ENCODE measurements around the gene SYNGR2. TPM values are rescaled to one million over a fixed set of nuclear protein-coding genes. Genes with fewer than 3 reads are reported as not detected.

Gene SYNGR2
- total RNA-seq, 2 donors from 2014 or later = 256 to 395 TPM

DNA sequence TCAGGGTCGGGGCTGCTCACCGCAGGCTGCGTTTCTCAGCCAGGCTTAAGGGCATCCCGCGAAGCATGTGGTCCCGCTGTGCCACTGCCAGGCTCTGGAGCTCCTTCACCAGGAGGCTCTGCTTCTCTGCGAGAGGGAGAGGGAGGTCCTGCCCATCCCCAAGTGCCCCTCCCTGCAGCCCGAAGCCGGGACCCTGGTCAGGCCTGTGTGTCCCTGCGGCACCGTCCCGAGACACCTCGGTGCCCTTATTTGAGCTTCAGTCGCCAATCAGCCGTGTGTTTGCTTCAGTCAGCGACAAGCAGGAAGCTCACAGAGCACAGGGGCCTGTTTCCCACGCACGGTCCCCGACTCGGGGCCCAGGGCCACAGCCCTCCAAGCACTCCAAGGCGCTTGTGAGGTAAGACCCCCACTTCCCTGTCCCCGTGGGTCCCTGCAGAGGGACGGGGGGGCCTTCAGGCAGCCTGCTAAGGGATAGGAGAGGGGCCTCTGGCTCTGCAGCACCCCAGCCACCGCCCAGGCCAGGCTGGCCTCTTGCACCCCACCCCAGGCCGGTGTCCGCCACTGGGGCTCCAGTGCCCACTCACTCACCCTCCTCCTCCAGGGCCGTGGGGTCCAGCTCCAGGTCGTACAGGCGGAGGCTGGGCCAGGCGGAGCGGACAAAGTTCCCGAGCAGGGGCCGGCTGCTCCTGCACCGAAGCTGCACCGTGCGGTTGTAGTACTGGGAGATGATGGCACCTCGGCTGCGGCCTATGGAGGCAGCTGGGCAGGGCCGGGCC, 43.1 kb upstream of the SYNGR2 start:
- intact Hi-C loops (cut with DNase I) = loop anchor here (5.0 kb wide), 1 partner anchor 47 kb away; no protein-coding TSS in a partner anchor
- TF ChIP-seq, protein P1, sequence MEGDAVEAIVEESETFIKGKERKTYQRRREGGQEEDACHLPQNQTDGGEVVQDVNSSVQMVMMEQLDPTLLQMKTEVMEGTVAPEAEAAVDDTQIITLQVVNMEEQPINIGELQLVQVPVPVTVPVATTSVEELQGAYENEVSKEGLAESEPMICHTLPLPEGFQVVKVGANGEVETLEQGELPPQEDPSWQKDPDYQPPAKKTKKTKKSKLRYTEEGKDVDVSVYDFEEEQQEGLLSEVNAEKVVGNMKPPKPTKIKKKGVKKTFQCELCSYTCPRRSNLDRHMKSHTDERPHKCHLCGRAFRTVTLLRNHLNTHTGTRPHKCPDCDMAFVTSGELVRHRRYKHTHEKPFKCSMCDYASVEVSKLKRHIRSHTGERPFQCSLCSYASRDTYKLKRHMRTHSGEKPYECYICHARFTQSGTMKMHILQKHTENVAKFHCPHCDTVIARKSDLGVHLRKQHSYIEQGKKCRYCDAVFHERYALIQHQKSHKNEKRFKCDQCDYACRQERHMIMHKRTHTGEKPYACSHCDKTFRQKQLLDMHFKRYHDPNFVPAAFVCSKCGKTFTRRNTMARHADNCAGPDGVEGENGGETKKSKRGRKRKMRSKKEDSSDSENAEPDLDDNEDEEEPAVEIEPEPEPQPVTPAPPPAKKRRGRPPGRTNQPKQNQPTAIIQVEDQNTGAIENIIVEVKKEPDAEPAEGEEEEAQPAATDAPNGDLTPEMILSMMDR (IDR thresholded peaks at IDR 0.05) = no peak
- H3K4me1 ChIP-seq = peaks cover 15% of the 10 kb centered on the region
- H3K27ac ChIP-seq = peak overlapping the region; percentile 27
- no peaks in the 10 kb centered on the region for H3K27me3 ChIP-seq
- DNase-seq = no peak
- peaks cover 5% of the 10 kb centered on the region for H3K36me3 ChIP-seq
- peak overlapping the region; percentile 9 for H3K4me3 ChIP-seq
- H3K9me3 ChIP-seq = no peaks in the 10 kb centered on the region
- H3K9ac ChIP-seq (ENCODE audit: low read depth in 2 of 2, low read length in 2 of 2) = peak overlapping the region; percentile 41 to 63

DNA sequence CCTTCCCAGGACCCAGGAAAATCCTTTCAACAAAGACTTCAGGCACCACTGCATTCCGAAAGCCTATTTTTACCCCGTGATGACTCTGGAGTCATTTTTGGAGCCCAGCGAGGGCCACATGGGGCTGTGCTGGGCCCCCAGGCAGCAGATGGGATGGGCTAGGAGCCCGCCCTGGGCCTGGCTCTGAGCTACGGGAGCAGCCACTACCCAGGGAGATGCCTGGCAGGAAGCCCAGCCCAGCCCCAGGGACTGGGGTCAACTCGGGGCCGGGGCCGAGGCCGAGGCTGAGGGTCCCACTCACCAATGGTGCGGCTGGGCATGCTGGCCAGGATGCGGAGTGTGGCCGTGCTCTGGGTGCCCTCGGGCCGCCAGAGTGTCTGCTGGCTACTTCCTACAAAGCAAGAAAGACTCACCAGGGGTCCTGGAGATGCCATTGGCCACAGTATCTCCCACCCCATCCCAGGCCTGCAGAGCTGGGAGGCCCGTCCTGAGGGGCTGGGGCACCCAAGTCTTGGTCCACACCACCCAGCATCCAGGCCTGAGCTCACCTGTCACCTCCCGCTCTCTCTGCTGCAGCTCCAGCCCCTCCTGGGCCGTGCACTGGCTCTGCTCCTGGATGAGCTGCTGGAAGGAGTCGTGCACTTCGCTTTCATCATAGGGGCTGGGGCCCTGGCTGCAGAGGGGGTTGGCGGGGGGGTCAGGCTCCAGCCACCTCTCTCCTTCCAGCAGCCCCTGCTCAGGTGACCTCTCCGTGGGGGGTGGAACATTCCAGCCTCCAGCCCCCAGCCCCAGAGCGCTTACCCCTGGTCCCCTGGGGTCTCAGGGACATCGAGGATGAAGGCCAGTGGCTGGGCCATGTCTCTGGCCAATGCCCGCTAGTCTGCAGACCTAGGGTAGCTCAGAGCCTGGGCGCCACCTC, 42.1 kb upstream of the SYNGR2 start:
- Histone ChIP-seq H3K36me3 (peaks cover 5% of the 10 kb centered on the region), H3K4me3 (peak overlapping the region; percentile 5), H3K9me3 (no peaks in the 10 kb centered on the region), H3K27ac (peak overlapping the region; percentile 92), H3K9ac (ENCODE audit: low read depth in 2 of 2, low read length in 2 of 2) (peak overlapping the region in 1 of 2 donors; percentile 41), H3K27me3 (no peaks in the 10 kb centered on the region), H3K4me1 (peaks cover 16% of the 10 kb centered on the region)
- TF ChIP-seq, protein P1 (IDR thresholded peaks at IDR 0.05) = no peak
- DNase-seq = no peak
- intact Hi-C loops (cut with DNase I) = loop anchor here (5.0 kb wide), 1 partner anchor 46 kb away; no protein-coding TSS in a partner anchor

DNA sequence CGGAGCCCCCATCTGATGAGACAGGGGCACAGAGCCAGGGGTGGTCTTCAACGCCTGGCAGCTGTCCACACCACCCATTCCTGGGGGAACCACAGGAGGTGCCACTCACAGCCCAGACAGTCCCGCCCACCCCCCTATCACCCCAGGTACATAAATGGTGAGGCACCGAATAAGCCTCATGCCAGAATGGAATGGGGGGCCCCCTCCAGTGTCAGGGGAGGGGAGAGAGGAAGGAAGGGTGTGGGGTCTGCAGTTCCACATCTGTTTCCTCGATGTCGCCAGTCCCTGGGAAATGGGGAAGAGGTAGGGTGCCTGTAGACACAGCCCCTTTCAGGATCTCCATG, 41.5 kb upstream of the SYNGR2 start:
- Histone ChIP-seq H3K9ac (ENCODE audit: low read depth in 2 of 2, low read length in 2 of 2) (peak overlapping the region; percentile 78 to 89), H3K4me1 (peaks cover 20% of the 10 kb centered on the region), H3K36me3 (peaks cover 3% of the 10 kb centered on the region), H3K27ac (peak overlapping the region; percentile 92), H3K27me3 (no peaks in the 10 kb centered on the region), H3K4me3 (peak overlapping the region; percentile 93), H3K9me3 (no peaks in the 10 kb centered on the region)
- TF ChIP-seq, protein P1 (IDR thresholded peaks at IDR 0.05) = no peak
- intact Hi-C loops (cut with DNase I) = loop anchor here (5.0 kb wide), 1 partner anchor 45 kb away; no protein-coding TSS in a partner anchor
- DNase-seq = no peak

DNA sequence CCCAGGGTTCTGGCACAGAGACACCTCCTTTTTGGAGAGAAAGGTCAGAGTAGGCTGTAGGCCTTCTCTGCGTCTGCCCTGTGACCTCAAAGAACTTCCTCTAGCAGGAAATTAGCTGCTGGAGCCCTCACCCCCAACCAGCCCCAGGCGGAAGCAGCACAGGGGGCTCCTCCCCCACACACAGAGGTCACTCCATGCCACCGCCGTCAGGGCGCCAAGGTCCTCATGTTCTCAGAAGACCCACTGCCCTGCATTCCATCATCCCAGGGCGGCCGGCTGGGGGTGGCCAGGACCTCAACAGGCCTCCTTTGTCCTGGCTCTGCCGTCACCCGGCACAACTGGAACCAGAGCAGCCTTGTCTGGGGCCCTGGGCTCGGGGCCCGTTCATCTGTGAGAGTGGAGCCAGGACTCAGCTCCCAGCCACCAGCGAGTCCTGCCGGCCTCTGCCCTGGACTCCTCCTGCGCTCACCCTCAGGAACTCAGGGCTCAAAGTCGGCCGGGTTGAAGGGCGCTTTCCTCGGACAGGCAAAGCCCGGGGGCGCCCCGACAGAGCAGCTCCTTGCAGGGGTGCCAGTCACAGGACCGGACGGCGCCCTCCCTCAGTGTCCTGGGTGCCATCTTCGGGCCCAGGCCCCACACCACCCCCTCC, 41.0 kb upstream of the SYNGR2 start:
- peaks cover 25% of the 10 kb centered on the region for H3K4me1 ChIP-seq
- H3K9me3 ChIP-seq = no peaks in the 10 kb centered on the region
- H3K9ac ChIP-seq (ENCODE audit: low read depth in 2 of 2, low read length in 2 of 2) = peak overlapping the region; percentile 78 to 89
- H3K27ac ChIP-seq = peak overlapping the region; percentile 92
- peak overlapping the region; percentile 93 for H3K4me3 ChIP-seq
- intact Hi-C loops (cut with DNase I) = loop anchor here (5.0 kb wide), 1 partner anchor 45 kb away; no protein-coding TSS in a partner anchor
- no peaks in the 10 kb centered on the region for H3K27me3 ChIP-seq
- H3K36me3 ChIP-seq = no peaks in the 10 kb centered on the region
- TF ChIP-seq, protein P1 (IDR thresholded peaks at IDR 0.05) = no peak
- peak; percentile 78 for DNase-seq
